ENCODE results near the gene CPM.
"Not testable (repeated sequence)": the region's sequence is repeated elsewhere in the genome, so short reads cannot be mapped to it uniquely, and the experiment has no call there.

CPM gene

DNA sequence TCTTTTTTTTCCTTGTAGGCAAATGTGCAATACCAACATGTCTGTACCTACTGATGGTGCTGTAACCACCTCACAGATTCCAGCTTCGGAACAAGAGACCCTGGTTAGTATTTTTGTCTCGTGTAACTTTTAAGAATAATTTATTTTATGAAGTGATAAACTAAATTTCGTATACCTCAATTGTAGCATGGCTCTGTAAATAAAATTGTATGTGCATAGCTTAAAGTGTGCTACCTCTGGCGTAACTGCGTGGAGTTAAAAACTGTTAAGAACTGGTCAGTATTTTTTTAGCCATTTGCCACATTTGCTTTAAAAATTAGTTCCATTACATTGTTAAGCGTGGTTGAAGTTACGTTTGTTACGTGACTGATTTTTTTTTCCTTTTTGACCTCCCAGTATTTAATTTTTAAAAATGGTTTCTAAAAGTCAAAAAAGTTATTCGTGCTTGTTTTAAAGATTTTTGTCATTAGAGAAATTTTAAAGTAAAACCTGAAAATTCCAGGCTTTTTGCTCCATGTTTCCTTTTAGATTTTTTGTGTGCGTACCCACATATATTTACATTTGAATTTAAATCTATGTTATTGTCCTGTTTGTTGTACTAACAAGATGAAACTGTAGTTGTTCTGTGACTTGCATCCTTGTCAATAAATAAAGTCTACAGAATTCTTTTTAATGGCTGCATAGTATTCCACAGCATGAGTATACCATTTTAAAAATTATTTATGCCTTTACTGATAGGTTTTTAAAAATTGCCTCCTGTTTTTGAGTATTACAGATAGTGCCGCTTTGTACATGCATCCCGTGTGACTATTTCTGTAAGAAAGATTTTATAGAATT, 123.6 kb downstream of the CPM start:
- H3K4me1 ChIP-seq, result peaks cover 0 to 55% (median 21%) of the 10 kb centered on the region in 4 donors
- no peaks in the 10 kb centered on the region for H3K27me3 ChIP-seq
- DNase-seq, result no peak
- TF ChIP-seq, protein P1, sequence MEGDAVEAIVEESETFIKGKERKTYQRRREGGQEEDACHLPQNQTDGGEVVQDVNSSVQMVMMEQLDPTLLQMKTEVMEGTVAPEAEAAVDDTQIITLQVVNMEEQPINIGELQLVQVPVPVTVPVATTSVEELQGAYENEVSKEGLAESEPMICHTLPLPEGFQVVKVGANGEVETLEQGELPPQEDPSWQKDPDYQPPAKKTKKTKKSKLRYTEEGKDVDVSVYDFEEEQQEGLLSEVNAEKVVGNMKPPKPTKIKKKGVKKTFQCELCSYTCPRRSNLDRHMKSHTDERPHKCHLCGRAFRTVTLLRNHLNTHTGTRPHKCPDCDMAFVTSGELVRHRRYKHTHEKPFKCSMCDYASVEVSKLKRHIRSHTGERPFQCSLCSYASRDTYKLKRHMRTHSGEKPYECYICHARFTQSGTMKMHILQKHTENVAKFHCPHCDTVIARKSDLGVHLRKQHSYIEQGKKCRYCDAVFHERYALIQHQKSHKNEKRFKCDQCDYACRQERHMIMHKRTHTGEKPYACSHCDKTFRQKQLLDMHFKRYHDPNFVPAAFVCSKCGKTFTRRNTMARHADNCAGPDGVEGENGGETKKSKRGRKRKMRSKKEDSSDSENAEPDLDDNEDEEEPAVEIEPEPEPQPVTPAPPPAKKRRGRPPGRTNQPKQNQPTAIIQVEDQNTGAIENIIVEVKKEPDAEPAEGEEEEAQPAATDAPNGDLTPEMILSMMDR (IDR thresholded peaks at IDR 0.05), result no peak
- peak overlapping the region; percentile 95 to 100 for H3K27ac ChIP-seq
- intact Hi-C loops (cut with DNase I; ENCODE audit: low total_unique reads), result loop anchor here (5.0 to 10.0 kb wide), 2 partner anchors 62 to 485 kb away; partner anchors contain the start of gene SLC35E3
- H3K36me3 ChIP-seq, result peaks cover 29 to 39% (median 31%) of the 10 kb centered on the region in 3 donors
- no peaks in the 10 kb centered on the region for H3K9me3 ChIP-seq
- H3K4me3 ChIP-seq, result peak overlapping the region; percentile 74 to 98

DNA sequence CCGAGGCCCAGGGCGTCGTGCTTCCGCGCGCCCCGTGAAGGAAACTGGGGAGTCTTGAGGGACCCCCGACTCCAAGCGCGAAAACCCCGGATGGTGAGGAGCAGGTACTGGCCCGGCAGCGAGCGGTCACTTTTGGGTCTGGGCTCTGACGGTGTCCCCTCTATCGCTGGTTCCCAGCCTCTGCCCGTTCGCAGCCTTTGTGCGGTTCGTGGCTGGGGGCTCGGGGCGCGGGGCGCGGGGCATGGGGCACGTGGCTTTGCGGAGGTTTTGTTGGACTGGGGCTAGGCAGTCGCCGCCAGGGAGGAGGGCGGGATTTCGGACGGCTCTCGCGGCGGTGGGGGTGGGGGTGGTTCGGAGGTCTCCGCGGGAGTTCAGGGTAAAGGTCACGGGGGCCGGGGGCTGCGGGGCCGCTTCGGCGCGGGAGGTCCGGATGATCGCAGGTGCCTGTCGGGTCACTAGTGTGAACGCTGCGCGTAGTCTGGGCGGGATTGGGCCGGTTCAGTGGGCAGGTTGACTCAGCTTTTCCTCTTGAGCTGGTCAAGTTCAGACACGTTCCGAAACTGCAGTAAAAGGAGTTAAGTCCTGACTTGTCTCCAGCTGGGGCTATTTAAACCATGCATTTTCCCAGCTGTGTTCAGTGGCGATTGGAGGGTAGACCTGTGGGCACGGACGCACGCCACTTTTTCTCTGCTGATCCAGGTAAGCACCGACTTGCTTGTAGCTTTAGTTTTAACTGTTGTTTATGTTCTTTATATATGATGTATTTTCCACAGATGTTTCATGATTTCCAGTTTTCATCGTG, 124.4 kb downstream of the CPM start:
- peaks cover 0 to 48% (median 19%) of the 10 kb centered on the region in 4 donors for H3K4me1 ChIP-seq
- peak overlapping the region; percentile 95 to 100 for H3K27ac ChIP-seq
- no peaks in the 10 kb centered on the region for H3K9me3 ChIP-seq
- peaks cover 20 to 31% (median 23%) of the 10 kb centered on the region in 3 donors for H3K36me3 ChIP-seq
- intact Hi-C loops (cut with DNase I; ENCODE audit: low total_unique reads), result loop anchor here (5.0 kb wide), 1 partner anchor 61 kb away; the partner anchor contains the start of gene SLC35E3
- peak; percentile 80 to 89 for DNase-seq
- TF ChIP-seq, protein P1 (IDR thresholded peaks at IDR 0.05), result no peak
- H3K27me3 ChIP-seq, result no peaks in the 10 kb centered on the region
- H3K4me3 ChIP-seq, result peak overlapping the region; percentile 74 to 98

DNA sequence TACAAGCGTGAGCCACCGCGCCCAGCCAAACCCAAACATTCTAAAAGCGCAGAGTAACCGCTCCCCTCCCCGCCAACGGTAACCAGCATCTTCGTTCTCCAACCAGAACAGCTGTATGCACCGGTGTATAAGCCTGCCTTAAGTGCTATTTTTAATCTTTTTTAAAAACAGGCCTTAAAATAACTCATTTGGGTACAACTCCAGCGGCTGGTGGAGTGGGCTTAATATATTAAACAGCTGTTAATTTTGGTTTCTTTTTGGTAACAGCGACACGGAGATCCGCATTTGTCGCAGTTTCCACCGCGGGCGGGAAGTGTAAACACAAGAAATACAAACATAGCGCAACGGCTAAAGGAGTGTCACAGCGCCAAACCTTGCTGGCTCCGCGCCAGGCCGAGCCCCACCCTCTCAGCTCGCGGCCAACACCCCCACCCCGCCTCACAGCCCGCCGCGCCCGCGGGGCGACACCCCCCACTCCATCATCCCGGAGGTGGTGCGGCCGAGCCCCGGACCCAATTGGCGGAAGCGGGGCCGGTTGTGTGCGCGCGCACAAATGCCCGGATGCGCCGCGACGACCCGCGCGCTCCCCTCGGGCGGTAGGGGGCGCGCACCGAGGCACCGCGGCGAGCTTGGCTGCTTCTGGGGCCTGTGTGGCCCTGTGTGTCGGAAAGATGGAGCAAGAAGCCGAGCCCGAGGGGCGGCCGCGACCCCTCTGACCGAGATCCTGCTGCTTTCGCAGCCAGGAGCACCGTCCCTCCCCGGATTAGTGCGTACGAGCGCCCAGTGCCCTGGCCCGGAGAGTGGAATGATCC, 125.2 kb downstream of the CPM start, which contains the start of gene MDM2:
MDM2 (plus strand) TSS at position 602 of the 812 bp plus-strand sequence. CDS start 301 bp downstream, outside the sequence.
- Histone ChIP-seq H3K27ac (peak within 1 kb of the TSS; percentile 95 to 100), H3K4me1 (peaks cover 0 to 40% (median 18%) of the 10 kb centered on the region in 4 donors)
- intact Hi-C loops (cut with DNase I; ENCODE audit: low total_unique reads), result loop anchor here (5.0 kb wide), 1 partner anchor 60 kb away; the partner anchor contains the start of gene SLC35E3

DNA sequence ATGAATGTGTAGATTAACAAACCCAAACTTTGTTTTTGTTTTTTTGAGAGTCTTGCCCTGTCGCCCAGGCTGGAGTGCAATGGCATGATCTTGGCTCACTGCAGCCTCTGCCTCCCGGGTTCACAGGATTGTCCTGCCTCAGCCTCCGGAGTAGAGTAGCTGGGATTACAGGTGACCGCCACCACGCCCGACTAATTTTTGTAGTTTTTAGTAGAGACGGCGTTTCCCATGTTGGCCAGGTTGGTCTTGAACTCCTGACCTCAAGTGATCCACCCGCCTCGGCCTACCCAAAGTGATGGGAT, 125.7 kb downstream of the CPM start:
- Histone ChIP-seq H3K4me3 (peak overlapping the region; percentile 74 to 98), H3K36me3 (peaks cover 14 to 19% (median 17%) of the 10 kb centered on the region in 3 donors), H3K4me1 (peaks cover 0 to 34% (median 13%) of the 10 kb centered on the region in 4 donors), H3K27ac (peak overlapping the region; percentile 95 to 100)
- H3K27me3 ChIP-seq, H3K9me3 ChIP-seq: not testable (repeated sequence)
- intact Hi-C loops (cut with DNase I; ENCODE audit: low total_unique reads), result loop anchor here (5.0 kb wide), 1 partner anchor 60 kb away; the partner anchor contains the start of gene SLC35E3
- peak in 1 of 2 donors; percentile 79 for DNase-seq

More for the DNA sequence above, 125.2 kb downstream of the CPM start, which contains the start of gene MDM2:
- Histone ChIP-seq H3K9me3 (no peaks in the 10 kb centered on the region), H3K27me3 (no peaks in the 10 kb centered on the region), H3K4me3 (peak within 1 kb of the TSS; percentile 74 to 98), H3K36me3 (peaks cover 14 to 23% (median 19%) of the 10 kb centered on the region in 3 donors)
- TF ChIP-seq, protein P1 (IDR thresholded peaks at IDR 0.05), result peak; percentile 80 to 93
- peak; percentile 90 to 96 for DNase-seq

DNA sequence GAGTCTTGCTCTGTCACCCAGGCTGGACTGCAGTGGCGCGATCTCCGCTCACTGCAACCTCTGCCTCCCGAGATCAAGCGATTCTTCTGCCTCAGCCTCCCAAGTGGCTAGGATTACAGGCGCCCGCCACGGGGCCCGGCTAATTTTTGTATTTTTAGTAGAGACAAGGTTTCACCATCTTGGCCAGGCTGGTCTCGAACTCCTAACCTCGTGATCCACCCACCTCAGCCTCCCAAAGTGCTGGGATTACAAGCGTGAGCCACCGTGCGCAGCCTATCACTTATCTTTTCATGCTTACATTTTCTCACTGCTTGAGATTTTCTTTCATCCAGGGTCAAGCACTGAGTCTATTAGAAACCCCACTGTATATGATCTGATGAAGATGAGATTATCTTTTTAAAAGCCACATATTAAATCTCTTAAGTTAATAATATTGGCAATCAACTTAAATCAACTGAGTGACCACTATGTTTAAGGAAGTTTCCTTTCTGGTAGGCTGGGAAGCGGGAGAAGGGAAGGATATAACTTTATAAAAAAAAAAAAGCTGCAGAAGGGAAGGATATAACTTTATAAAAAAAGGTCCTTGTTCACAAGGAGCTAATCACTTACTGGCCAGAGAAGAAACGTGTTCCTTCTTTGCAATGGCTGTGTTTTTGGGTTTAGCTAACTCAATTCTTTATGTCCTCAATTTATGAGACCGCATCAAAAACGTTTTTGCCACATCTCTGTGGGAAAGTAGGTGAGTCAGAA, 126.3 kb downstream of the CPM start:
- TF ChIP-seq, protein P1 (IDR thresholded peaks at IDR 0.05), result no peak
- Histone ChIP-seq H3K4me1 (peaks cover 0 to 29% (median 11%) of the 10 kb centered on the region in 4 donors), H3K27me3 (no peaks in the 10 kb centered on the region), H3K36me3 (peaks cover 14 to 17% (median 17%) of the 10 kb centered on the region in 3 donors), H3K9me3 (no peaks in the 10 kb centered on the region), H3K27ac (peak overlapping the region; percentile 95 to 100), H3K4me3 (peak overlapping the region; percentile 74 to 98)
- intact Hi-C loops (cut with DNase I; ENCODE audit: low total_unique reads), result loop anchor here (5.0 kb wide), 1 partner anchor 59 kb away; the partner anchor contains the start of gene SLC35E3
- DNase-seq, result no peak
